Peyer's patch (tissue), 4 donors: ENCODE data around the gene EFCAB8. TPM values are rescaled to one million over a fixed set of nuclear protein-coding genes. Genes with fewer than 3 reads are reported as not detected.
"Not testable (repeated sequence)": the region's sequence is repeated elsewhere in the genome, so short reads cannot be mapped to it uniquely, and the experiment has no call there.

Experiments
- DNase-seq, 3 donors: peaks; one replicate each; pipeline ENCODE4 v3.0.0-alpha.2; 2017 to 2019
- H3K27ac ChIP-seq, 4 donors: fragments of 200-600 bp; sonication (generic); one replicate each; pipeline ENCODE4 v1.5.1; 2016 to 2019
- H3K27me3 ChIP-seq, 2 donors: fragments of 200-600 bp; sonication (generic); one replicate each; pipeline ENCODE4 v1.5.1; 2019
- H3K36me3 ChIP-seq, 3 donors: fragments of 200-600 bp; sonication (generic); one replicate each; pipeline ENCODE4 v1.5.1; 2016 to 2019
- H3K4me1 ChIP-seq, 4 donors: fragments of 200-600 bp; sonication (generic); one replicate each; pipeline ENCODE4 v1.5.1; 2016 to 2019
- H3K4me3 ChIP-seq, 4 donors: fragments of 200-600 bp; sonication (generic); 1 replicate in 3 of 4; 2 replicates in 1 of 4; pipeline ENCODE4 v1.5.1; 2016 to 2019; ENCODE audit warnings: mild to moderate bottlenecking in 1 of 4
- H3K9me3 ChIP-seq, 4 donors: fragments of 200-600 bp; sonication (generic); one replicate each; pipeline ENCODE4 v1.5.1; 2016 to 2019; ENCODE audit warnings: mild to moderate bottlenecking in 1 of 4
- CTCF ChIP-seq, 6 experiments: fragments of 450-650 bp in 4 of 6; fragments of 200-600 bp in 2 of 6; sonication (generic) in 1 of 6; IDR thresholded peaks; one replicate each; pipeline ENCODE4 v1.5.1; 2017 to 2019; ENCODE audit warnings: antibody characterized with exemption in 6 of 6, mild to moderate bottlenecking in 3 of 6, moderate library complexity in 1 of 6
- POLR2A ChIP-seq, 2 donors: fragments of 450-650 bp; IDR thresholded peaks; one replicate each; pipeline ENCODE4 v1.5.1; 2017; ENCODE audit warnings: antibody characterized with exemption in 2 of 2, mild to moderate bottlenecking in 2 of 2, moderate library complexity in 2 of 2
- total RNA-seq, 4 donors: library from RNA; depleted of rRNA; stranded (reverse); fragments of >200 nt; gene quantifications; one replicate each; pipeline ENCODE4 v1.1.0, GENCODE V29; 2016

The EFCAB8 gene
- total RNA-seq, 4 donors from 2014 or later = 0.83 TPM; not detected in 3

GRCh38 chr20:32896521-32897280 is 38.0 kb downstream of the EFCAB8 start:
- H3K36me3 ChIP-seq = no peaks in the 10 kb centered on the region
- H3K4me1 ChIP-seq = no peaks in the 10 kb centered on the region
- no peaks in the 10 kb centered on the region for H3K9me3 ChIP-seq
- DNase-seq = no peak
- no peak overlapping the region for H3K4me3 ChIP-seq
- H3K27ac ChIP-seq = no peak overlapping the region
- TF ChIP-seq CTCF (IDR thresholded peaks at IDR 0.05) (no peak), POLR2A (IDR thresholded peaks at IDR 0.05) (no peak)
- H3K27me3 ChIP-seq = no peaks in the 10 kb centered on the region

- no peak for DNase-seq
- no peak overlapping the region for H3K4me3 ChIP-seq
- H3K27ac ChIP-seq = no peak overlapping the region
- H3K36me3 ChIP-seq = no peaks in the 10 kb centered on the region
- TF ChIP-seq POLR2A (IDR thresholded peaks at IDR 0.05) (no peak), CTCF (IDR thresholded peaks at IDR 0.05) (no peak)
- no peaks in the 10 kb centered on the region for H3K27me3 ChIP-seq
- no peaks in the 10 kb centered on the region for H3K9me3 ChIP-seq
- H3K4me1 ChIP-seq = peaks cover 0 to 6% (median 0%) of the 10 kb centered on the region in 4 donors
Observed at GRCh38 chr20:32898729-32899128, 40.0 kb downstream of the EFCAB8 start.

GRCh38 chr20:32902456-32903420 is 44.0 kb downstream of the EFCAB8 start:
- Histone ChIP-seq H3K27me3 (no peaks in the 10 kb centered on the region), H3K9me3 (no peaks in the 10 kb centered on the region), H3K4me1 (peaks cover 0 to 6% (median 0%) of the 10 kb centered on the region in 4 donors), H3K27ac (no peak overlapping the region), H3K36me3 (no peaks in the 10 kb centered on the region), H3K4me3 (no peak overlapping the region)
- peak; percentile 54 to 72 (median 57) for DNase-seq
- TF ChIP-seq CTCF (IDR thresholded peaks at IDR 0.05) (peak; percentile 66 to 93 (median 86)), POLR2A (IDR thresholded peaks at IDR 0.05) (no peak)

- no peaks in the 10 kb centered on the region for H3K9me3 ChIP-seq
- peaks cover 0 to 6% (median 0%) of the 10 kb centered on the region in 4 donors for H3K4me1 ChIP-seq
- no peak overlapping the region for H3K27ac ChIP-seq
- H3K4me3 ChIP-seq = no peak overlapping the region
- no peak for DNase-seq
- no peaks in the 10 kb centered on the region for H3K36me3 ChIP-seq
- TF ChIP-seq POLR2A (IDR thresholded peaks at IDR 0.05) = no peak
- no peak for TF ChIP-seq CTCF (IDR thresholded peaks at IDR 0.05)
- no peaks in the 10 kb centered on the region for H3K27me3 ChIP-seq
Observed at GRCh38 chr20:32903666-32904175, 45.0 kb downstream of the EFCAB8 start.

GRCh38 chr20:32904678-32905077 is 46.0 kb downstream of the EFCAB8 start:
- H3K36me3 ChIP-seq, DNase-seq, H3K4me3 ChIP-seq, H3K4me1 ChIP-seq, H3K9me3 ChIP-seq, H3K27ac ChIP-seq, H3K27me3 ChIP-seq: not testable (repeated sequence)
